CD4-positive, alpha-beta T cell treated with Interferon alpha-2 for 1 hour (primary cell): ENCODE data around the gene SLC12A8.

Experiments used
- DNase-seq, 2 donors: peaks; one replicate each; pipeline ENCODE4 v3.0.0-alpha.2; 2020 to 2022

The SLC12A8 gene

DNA sequence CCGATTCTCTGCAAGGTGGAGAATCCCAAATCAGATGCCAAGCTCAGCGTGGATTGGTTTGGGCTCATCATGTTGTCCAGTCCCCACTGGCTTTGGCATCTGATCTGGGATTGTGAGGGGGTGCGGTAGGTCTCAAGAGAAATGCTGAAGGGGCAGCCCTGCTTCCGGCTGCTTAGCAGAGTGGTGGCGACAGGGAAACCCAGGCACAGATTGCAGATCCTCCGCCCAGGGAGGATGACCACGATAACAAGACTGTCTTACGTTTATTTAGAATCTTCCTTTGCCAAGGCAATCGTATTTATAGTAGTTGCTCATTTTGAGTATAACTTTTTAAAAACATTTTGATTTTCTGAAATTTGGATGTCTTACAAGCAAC is 61.1 kb downstream of the SLC12A8 start:
- no peak for DNase-seq

DNA sequence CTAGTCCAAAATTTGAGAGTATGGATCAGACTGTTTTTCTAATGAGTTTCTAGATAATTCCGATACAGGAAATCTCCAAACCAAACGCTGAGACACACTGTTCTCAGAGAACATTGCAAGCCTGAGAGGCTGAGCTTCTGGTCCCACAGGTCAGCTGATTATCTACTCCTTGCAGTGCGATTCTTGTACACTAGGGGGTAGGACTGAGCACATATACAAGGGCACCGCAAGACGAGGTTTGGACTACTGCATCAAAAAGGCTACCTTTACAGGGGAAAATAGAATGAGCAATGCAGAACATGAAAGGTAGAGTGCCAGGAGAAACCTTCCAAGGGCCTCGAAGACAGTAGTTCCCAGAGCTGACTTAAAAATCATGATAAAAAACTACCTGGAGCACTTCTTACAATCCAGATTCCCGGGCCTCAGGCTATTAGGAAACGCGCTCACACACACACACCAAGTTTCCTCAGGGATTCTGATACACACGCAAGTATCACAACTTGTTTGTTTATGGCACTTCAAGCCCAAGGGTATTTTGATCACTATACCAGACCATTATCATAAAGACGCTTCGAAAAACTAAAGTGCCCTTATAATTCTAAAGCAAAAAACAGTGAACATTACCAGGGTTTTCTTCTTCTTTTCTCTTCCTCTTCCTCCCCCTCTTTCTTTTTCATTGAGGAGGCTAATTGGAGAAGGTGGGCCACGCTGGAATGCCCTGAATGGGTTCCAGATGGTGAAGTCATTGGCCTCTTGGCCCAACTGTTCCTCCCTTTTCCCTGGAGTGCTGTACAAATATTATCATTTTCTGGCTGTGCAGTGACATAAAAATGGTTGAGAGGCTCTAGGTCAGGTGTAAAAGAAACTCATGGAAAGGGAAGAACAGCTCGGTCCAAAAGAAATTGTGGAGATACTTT is 61.8 kb downstream of the SLC12A8 start:
- DNase-seq: peak; percentile 56 to 69

DNA sequence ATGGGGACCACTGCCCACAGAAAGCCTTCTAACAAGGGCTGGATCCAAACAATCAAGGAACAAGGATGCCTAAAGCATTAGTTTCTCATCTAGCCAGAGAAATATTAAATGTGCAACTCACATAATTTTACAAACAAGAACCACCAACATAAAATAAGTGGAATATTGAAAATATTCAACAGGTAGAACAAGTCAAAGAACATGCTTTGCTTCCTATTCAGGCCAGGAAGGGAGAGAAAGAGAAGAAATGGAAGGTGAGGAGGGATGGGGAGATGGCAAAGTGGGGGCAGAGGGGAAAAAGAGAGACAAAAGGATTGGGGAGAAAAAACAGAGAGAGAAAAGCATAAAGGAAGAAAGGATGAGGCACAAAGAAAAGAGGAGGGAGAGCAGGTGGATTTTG is 63.1 kb downstream of the SLC12A8 start:
- DNase-seq: no peak

DNA sequence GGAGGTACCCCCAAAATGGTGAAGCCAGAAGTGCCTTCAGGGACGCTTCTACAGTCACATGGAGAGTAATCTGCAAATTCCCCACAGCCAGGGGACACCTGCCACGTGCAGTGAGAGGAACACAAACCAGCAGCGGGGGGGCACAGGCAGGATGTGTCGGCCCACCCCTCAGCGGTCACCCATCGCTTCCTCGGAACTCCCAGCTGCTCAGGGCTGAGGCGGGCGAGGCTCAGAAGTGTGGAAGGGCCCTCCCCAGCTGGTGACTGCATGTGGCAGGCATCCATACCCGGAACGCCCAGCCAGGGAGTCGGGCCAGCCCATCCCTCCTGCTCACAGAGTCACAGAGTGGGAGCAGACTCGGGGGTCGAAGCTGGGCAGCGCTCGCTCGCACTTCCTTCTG is 63.7 kb downstream of the SLC12A8 start:
- DNase-seq: peak in 1 of 2 donors; percentile 34

DNA sequence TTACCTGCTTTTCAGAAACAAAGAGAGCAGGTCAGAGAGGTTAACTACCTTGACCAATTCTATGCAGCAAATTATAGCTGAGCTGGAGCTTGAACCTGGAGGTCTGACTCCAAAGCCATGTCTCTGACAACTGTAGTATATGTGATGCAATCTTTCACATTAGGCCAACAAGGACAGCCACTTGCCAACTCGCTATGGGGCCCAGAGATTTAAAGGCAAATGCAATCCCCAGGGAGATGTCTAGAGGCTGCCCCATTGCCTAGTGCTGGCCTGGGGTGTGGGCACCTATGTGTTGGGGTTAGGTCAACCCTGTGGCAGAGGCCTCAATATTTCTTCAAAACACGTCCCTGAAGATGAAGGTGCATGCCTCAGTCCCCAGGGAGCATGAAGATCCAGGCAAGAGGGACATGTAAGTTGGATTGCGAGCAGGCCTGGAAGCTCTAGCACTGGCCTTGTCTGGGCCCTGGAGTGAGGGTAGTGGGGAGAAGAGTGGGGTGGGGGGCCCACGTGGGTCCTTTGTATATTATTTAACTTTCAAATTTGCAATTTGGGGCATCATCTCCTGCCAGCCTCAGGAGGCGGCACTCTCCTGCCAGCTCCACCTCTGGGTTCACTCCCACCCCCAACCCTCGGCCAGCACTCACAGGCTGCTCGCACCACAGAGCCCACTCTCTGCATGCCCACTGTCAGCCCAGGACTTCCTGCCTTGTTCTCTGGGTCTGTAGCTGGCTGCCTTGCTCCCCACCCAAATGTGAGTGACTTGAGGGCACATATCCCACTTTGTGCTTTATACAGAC is 64.3 kb downstream of the SLC12A8 start:
- no peak for DNase-seq

DNA sequence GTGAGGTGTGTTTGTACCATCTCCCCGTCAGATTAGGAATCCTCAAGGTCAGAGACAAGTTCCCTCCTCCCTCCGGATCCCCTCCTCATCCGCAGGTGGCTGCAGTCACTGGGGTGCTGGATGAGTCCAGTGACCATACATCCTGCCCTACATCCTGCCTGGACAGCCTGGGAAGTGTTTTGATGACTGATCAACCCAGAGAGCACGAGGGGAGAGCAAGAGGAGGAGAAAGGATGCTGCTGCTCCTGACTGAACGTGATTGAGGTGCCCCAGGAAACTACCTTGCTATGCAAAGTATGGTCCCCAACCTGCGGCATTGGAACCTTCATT is 65.1 kb downstream of the SLC12A8 start:
- no peak for DNase-seq

DNA sequence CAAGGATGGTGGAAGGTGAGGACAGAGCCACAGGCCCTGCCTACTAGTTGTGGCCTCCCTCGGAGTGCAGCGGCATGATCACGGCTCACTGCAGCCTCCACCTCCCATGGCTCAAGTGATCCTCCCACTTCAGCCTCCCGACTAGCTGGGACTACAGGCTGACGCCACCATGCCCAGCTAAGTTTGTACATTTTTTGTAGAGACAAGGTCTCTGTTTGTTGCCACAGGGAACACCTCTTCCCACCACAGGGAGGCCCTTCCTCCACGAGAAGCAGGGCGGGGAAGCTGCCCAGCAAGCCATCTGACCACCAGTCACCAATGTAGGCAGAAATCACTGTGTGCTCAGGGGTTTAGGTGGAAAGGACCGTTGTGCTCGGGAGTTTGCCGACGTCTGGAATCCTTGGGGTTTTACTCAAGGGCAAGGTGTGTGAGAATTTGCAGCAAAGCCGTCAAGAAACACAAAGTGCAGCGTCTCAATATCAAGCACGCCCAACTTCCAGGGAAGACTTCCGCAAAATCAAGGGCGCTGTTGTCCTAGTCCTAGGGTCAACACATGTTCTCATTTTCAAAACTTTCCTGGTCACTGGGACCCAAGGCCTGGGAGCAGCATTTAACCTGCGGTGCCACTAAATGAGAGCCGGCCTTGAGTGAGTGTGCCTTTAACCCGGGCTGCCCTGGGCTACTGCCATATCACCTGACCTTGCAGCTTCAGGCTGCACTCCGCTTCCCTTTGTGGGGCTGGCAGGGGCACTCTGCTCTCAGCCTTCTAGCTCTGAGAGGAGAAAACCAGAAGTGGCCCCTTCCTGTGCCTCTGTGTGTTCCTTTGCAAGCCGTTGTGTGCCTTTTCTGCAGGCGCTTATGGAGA is 65.7 kb downstream of the SLC12A8 start:
- DNase-seq: peak in 1 of 2 donors; percentile 45

DNA sequence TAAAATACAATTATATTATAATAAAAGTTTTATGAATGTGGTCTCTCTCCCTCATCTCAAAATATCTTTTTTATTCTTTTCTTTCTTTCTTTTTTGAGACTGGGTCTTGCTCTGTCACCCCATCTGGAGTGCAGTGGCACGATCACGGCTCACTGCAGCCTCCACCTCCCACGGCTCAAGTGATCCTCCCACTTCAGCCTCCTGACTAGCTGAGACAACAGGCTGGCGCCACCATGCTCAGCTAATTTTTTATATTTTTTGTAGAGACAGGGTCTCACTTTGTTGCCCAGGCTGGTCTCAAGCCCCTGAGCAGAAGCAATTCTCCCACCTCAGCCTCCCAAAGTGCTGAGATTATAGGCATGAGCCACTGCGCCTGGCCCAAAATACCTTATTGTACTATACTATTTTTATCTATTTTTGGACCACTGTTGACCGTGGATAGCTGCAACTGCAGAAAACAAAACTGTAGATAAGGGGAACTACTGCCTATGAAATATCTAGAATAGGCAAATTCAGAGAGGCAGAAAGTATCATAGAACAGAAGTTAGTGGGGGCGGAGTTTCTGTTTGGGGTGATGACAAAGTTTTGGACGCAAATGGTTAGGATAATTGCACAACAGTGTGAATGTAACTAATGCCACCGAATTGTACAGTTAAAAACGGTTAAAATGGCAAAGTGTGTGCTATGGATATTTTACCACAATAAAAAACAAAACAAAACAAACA is 66.6 kb downstream of the SLC12A8 start:
- peak in 1 of 2 donors; percentile 53 for DNase-seq

DNA sequence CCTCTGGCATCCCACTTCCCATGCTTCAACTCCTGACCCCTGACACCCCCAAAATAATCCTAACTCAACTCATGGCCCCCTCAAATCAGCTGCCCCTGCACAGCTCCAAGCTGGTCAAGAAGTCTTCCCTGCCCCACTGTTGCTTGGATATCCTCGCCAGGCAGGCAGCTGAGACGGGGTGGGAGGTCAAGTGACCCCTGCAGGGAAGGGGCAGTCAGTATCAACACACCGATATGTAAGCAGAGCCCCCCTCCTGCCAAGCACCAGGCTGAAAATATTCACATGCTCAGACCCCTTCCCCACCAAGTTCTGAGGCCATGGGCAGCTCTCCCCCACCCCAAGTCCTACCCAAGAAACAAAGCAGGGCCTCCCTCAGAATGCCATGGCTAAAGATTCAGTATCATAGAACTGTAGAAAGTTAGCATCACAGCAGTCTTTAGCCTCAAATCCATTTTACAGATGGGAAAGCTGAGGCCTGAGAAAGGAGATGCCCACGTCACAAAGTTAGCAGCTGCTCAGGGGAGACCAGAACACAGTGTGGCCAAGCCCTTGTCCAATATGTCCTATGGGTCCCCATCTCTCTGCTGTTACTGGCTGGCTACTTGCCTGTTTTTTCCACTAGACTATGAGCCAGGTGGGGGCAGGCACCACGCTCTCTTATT is 67.8 kb downstream of the SLC12A8 start:
- DNase-seq: no peak

DNA sequence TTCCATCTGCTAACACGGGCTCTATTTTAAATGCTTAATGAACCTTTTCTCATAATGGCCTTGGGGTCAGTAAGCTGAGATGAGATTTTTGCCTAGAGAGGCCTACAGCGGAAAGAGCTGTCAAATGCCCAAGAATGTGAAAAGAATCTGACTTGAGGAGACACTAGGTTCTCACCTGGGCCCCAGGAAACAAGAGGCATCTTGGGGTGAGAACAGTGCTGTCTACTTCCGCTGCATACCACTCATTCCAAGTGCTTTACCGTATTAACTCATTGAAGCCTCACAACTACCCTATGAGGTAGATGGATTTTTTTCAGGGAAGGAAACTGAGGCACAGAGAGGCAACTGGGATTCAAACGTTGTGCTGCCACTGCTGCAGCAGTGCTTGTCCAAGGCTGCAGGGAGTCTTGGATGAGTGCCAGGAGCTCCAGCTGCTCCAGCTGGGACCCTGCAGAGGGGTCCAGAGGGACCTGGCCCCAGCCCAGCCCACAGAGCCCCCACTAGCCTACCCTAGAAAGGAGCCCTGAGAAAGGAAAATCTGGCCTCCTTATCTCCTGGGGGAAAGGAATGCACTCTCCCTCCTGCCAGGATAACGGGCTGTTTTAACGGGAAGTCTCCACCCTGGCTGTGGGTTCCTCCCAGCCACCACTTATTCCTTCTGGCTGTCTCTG is 68.4 kb downstream of the SLC12A8 start:
- DNase-seq: no peak

DNA sequence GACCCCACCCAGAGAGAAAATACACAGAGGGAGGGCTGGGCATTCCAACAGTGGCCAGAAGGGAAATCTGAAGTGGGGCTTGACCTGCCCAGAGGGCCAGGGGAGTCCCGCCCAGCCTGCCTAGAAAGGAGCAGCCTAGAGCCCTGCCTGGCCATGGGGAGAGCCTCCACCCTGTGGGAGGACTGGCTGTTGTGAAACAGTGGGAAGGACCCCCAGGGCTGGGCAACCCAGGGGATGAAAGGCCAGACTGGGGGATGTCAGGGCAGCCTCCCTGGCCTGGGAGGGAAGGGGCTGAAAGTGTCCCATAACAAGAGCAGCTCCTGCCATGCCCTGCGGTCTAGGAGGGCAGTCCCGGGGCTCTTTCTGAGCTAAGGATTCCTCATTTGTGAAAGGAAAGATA is 69.0 kb downstream of the SLC12A8 start:
- DNase-seq: no peak

DNA sequence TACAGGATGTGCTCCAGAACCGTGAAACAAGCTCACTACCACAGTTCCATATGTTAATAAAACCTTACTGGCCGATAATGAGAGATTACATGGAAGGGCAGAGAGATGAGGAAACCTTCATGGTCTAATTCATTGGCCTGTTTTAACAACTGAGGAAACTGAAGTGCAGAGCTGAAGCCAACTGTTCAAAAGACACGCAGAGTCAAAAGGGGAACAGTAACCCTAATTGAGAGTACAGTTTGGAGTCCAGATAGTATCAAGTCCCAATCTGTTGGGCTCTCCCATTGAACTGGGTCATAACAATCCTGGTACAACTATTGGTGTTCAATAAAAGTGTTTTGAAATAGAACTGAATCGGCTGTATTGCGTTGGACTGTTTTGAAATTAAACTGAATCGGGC is 69.6 kb downstream of the SLC12A8 start:
- no peak for DNase-seq

DNA sequence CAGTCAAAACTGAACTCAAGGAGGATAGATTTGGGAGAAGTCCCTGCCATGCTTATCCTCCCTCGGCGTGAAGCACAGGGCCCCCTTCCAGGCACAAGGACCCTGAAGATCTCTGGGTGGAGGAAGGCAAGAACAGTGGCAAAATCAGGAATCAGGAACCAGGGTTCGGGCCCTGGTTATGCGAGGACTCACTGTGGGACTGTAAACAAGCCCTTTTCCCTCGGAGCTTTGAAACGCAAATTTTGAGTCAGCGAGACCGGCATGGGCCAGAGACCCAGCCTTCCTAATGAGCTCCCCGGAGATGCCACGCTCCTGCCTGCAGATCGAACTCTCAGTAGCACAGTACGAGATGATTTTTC is 70.1 kb downstream of the SLC12A8 start:
- no peak for DNase-seq

DNA sequence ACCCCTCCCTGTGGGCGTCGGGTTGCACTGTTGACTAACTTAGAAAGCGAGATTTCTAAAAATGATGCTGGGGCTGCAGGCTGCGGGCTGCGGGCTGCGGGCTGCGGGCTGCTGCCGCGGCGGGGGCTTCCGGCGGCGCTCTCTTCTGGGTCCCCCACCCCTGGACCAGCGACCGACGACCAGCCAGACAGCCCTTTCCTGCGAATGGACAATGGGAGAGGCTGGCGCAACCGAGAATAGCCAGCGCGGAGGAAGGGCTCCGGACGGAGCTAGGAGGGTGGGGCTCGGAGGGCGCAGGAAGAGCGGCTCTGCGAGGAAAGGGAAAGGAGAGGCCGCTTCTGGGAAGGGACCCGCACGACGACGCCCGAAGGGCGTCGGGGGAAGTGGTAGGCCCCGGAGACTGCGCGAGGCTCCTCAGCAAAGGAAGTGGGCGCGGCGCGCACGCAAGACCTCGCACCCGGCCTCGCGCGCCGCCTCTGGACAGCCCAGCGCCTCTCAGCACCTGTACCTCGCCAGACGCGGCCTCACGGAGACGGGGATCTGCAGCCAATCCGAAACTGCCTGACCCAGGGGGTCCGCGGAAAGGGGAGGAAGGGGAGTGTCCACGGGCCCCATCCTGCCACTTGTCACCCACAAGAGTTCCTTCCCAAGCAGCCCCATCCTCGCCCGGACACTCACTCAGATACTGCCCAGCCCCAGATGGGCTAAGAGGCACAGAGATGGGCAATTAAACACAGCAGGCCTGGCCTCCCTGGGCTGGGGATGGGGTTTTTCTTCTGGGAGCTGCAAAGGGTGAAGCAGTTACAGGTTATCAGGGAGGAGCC is 70.7 kb downstream of the SLC12A8 start:
- DNase-seq: peak; percentile 80 to 82

DNA sequence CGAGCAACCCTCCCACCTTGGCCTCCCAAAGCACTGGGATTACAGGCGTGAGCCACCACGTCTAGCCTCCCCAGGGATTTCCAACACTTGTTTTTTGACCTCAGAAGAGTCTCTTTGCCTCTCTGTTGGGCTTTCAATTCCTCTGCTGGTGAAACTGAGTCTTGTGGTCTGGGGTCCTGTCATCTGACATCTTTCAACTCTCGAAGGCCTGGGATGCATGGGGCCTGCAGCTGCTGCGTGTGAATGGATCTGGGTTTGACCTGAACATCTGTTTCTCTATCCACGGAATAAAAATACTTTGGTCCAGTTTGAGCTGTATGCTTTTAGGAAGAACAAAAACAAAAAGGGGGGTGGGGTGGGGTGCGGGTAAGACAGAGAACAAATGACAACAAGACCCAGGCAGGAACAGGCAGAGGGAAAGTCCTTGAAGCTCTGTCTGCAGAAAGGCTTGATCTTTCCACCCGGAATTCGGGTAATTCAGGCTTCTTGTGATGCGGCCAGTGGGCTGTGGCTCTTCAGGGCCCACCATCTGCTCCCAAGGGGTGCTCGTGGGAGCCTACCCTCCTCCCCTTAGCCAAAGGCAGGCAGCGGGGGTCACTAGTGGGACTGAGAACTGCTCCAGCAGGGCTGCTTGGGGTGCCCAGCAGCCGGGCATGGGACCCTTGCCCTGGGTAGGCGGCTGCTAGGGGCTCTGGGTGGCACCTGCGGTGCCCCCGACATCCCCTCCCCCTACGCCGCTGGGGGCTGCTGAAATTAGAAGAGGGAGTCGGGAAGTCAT is 71.5 kb downstream of the SLC12A8 start:
- no peak for DNase-seq

DNA sequence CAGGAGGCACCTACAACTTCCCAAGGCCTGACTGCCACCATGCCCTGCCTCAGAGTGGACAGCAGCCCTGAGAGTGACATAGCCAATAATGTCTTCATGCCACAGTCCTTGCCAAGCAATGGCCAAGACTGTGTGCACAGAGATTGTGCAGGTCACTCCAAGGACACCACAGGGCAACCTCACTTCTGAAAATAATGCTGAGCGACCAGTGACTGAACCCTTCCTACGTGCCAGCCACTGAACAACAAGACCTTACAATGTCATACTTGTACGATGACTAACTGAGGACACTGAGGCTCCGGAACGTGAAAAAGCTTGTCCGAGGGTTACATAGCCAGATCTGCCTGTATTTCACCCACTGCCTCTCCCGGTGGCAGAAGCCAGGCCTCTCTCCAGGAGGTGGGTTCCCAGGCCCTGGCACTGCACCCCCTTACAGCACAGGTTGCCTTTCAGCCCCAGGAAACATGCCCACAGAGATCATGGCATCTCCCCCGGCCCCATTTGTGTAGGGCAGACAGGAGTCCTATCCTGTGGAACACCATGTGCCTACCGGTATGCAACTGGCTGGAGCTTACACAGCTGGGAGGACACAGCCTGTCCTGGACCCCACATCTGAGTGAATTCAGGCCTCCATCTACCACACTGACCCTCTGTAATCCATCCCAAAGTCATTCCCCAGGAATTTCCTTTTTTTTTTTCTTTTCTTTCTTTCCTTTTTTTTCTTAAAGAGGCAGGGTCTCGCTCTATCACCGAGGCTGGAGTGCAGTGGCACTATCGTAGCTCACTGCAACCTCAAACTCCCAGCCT is 72.3 kb downstream of the SLC12A8 start:
- no peak for DNase-seq

DNA sequence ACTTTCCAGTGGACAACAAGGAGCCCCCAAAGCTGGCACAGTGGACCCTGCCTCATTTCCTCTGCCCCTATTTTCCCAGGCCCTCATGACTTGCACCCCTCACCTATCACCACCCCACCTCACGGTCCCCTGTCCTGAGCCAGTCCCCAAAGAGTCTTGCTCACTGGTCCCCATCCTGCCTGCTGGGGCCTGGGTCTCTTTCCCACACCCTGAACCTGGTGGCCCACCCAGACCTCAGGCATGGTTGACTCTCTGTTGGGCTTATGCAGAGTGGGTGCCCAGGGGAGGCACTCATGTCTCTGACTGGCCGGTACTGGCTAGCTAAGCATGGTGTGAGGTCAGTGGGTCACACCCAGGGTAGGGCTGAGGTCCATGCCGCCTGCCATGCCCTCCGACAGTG is 73.2 kb downstream of the SLC12A8 start:
- DNase-seq: no peak

DNA sequence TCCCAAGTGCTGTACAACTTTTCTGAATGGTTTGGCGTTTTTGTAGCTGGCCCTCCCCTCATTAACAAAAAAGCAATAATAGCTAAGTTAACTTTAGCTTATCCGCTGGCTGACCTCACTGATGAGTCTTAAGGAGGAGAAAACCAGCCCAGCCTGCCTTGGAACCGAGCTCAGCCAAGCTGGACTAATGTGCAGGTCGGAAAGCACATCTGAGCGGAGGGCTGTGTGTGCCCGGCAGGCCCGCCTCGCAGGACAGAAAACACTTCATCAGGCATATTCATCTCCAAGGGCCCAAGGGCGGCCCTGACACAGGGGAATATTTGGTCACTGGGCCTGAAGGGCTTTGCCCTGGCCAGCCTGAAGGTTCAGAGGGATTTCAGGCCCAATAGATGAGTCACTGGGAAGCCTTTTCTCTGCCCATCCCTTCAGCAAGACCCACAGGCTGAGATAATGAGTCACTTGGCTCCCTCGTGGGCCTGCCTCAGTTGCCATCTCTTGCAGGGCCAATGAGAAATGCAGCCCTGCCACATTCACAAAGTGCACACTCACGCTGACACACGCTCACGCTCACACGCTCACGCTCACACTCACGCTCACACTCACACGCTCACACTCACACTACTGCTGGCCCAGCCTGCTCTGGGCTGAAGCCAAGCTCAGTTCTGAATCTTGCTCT is 75.1 kb downstream of the SLC12A8 start:
- DNase-seq: no peak
